ENCODE results near the gene PTPN14.

DNA sequence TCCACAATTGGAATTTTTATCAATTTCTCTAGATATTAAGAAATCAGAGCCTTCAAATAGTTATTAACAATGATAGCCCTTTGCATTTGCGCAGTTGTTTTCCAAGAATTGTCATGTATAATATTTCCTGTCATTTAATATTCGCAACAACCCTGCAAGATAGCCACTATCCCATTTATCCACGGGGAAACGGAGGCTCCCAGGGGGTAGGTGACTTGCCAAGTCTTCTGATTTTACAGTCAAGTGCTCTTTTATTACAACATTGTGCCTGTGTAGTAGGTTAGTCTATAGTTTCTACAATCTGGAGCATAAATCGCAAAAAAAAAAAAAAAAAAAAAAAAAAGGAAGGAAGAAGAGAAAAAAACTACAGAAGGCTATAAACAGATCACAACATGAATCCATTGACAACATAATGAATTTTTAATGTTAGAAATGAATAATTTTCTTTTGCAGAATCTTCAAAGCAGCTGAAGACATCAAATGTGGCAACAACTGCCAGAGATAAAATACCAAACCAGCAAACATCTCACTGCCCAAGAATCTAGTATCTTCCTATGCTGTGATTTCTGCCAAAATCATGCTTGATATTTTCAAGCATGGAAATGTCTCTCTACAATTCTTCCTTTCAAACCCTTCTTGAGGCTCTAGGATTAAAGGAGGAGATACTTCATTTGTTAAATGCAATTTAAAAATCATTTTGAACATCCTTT, 125.5 kb downstream of the PTPN14 start:
- TF ChIP-seq, protein P1, sequence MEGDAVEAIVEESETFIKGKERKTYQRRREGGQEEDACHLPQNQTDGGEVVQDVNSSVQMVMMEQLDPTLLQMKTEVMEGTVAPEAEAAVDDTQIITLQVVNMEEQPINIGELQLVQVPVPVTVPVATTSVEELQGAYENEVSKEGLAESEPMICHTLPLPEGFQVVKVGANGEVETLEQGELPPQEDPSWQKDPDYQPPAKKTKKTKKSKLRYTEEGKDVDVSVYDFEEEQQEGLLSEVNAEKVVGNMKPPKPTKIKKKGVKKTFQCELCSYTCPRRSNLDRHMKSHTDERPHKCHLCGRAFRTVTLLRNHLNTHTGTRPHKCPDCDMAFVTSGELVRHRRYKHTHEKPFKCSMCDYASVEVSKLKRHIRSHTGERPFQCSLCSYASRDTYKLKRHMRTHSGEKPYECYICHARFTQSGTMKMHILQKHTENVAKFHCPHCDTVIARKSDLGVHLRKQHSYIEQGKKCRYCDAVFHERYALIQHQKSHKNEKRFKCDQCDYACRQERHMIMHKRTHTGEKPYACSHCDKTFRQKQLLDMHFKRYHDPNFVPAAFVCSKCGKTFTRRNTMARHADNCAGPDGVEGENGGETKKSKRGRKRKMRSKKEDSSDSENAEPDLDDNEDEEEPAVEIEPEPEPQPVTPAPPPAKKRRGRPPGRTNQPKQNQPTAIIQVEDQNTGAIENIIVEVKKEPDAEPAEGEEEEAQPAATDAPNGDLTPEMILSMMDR (IDR thresholded peaks at IDR 0.05), result no peak
- no peak for TF ChIP-seq POLR2A (IDR thresholded peaks at IDR 0.05)
